IMR-90 (cell line): ENCODE data around the gene RHOD. TPM values are rescaled to one million over a fixed set of nuclear protein-coding genes. Genes with fewer than 3 reads are reported as not detected.

Experiments
- ATAC-seq: fragments of 200-7000 bp; cut with Tn5 transposase; 2 replicates; pipeline ENCODE4 v1.9.1; 2020; ENCODE audit warnings: low read depth, mild to moderate bottlenecking, moderate library complexity
- BruUV-seq: library from RNA; stranded (reverse); fragments of 400-500 nt; replicated peaks from 2 replicates; lab custom pipeline; 2021; lab: Mats Ljungman, UMichigan
- CTCF ChIA-PET: fragments of 300-600 bp; formaldehyde crosslinking; extraction: SDS; loops from one replicate; lab custom pipeline; 2021; ENCODE audit warnings: antibody characterized with exemption; lab: Yijun Ruan, JAX
- POLR2A ChIA-PET: fragments of 300-600 bp; sonication (Branson Sonifier 250); formaldehyde crosslinking; loops from one replicate; lab custom pipeline; 2022; ENCODE audit warnings: antibody characterized with exemption; ENCODE audit not compliant: unreplicated experiment; lab: Charles Lee
- DNase-seq: peaks from one replicate; pipeline ENCODE4 v3.0.0; 2013
- H2AFZ ChIP-seq: replicated peaks from 2 replicates; pipeline ENCODE3; 2013; ENCODE audit warnings: low read length, mild to moderate bottlenecking; ENCODE audit not compliant: poor library complexity
- H2AK5ac ChIP-seq: 2 replicates; pipeline ENCODE4 v1.6.1; 2013; ENCODE audit warnings: low read depth, low read length, inconsistent platforms
- H2AK9ac ChIP-seq: replicated peaks from 2 replicates; pipeline ENCODE3; 2013; ENCODE audit warnings: mild to moderate bottlenecking, low read depth, low read length, moderate library complexity; ENCODE audit not compliant: poor library complexity
- H2BK120ac ChIP-seq: 2 replicates; pipeline ENCODE4 v1.6.1; 2013; ENCODE audit warnings: low read depth, low read length, inconsistent platforms
- H2BK15ac ChIP-seq: 3 replicates; pipeline ENCODE4 v1.6.1; 2013; ENCODE audit warnings: low read depth, low read length, inconsistent platforms
- H2BK20ac ChIP-seq: 2 replicates; pipeline ENCODE4 v1.6.1; 2013; ENCODE audit warnings: low read depth, mild to moderate bottlenecking, inconsistent platforms, low read length, moderate library complexity
- H2BK5ac ChIP-seq: 2 replicates; pipeline ENCODE4 v1.6.1; 2013; ENCODE audit warnings: mild to moderate bottlenecking, low read depth, low read length, inconsistent platforms; ENCODE audit not compliant: poor library complexity, severe bottlenecking
- H3K14ac ChIP-seq: replicated peaks from 2 replicates; pipeline ENCODE4 v1.6.1; 2013; ENCODE audit warnings: low read depth, low read length, inconsistent platforms
- H3K18ac ChIP-seq: 2 replicates; pipeline ENCODE4 v1.6.1; 2013; ENCODE audit warnings: low read depth, low read length, control low read depth
- H3K23ac ChIP-seq: 2 replicates; pipeline ENCODE4 v1.6.1; 2013; ENCODE audit warnings: low read depth, low read length, inconsistent platforms
- H3K27ac ChIP-seq: 2 replicates; pipeline ENCODE4 v1.5.1; 2013; ENCODE audit warnings: mild to moderate bottlenecking, control low read depth, low read length; ENCODE audit not compliant: insufficient read depth
- H3K27me3 ChIP-seq: 2 replicates; pipeline ENCODE4 v1.6.1; 2013; ENCODE audit warnings: low read length; ENCODE audit not compliant: control insufficient read depth, insufficient read depth
- H3K36me3 ChIP-seq: 2 replicates; pipeline ENCODE4 v1.6.1; 2013; ENCODE audit warnings: low read length, mixed read lengths; ENCODE audit not compliant: control insufficient read depth, insufficient read depth
- H3K4ac ChIP-seq: 2 replicates; pipeline ENCODE4 v1.6.1; 2013; ENCODE audit warnings: low read depth, low read length, inconsistent platforms
- H3K4me1 ChIP-seq: 2 replicates; pipeline ENCODE4 v1.6.1; 2013; ENCODE audit warnings: low read length, mixed read lengths; ENCODE audit not compliant: control insufficient read depth, insufficient read depth
- H3K4me2 ChIP-seq: 2 replicates; pipeline ENCODE4 v1.6.1; 2013; ENCODE audit warnings: low read depth, mild to moderate bottlenecking, control low read depth, low read length, moderate library complexity
- H3K4me3 ChIP-seq: 2 replicates; pipeline ENCODE4 v1.5.1; 2013; ENCODE audit warnings: low read depth, mild to moderate bottlenecking, control low read depth, low read length, moderate library complexity; ENCODE audit not compliant: insufficient read depth
- H3K56ac ChIP-seq: 2 replicates; pipeline ENCODE4 v1.6.1; 2013; ENCODE audit warnings: low read length, inconsistent platforms; ENCODE audit not compliant: insufficient read depth; ENCODE audit errors: extremely low read depth
- H3K79me1 ChIP-seq, 2 experiments: 2 replicates each; pipeline ENCODE4 v1.6.1; 2013; ENCODE audit warnings: low read length in 2 of 2, inconsistent platforms in 1 of 2, low read depth in 1 of 2
- H3K9ac ChIP-seq: 2 replicates; pipeline ENCODE4 v1.6.1; 2013; ENCODE audit warnings: low read depth, low read length, control low read depth
- H3K9me1 ChIP-seq: 2 replicates; pipeline ENCODE4 v1.6.1; 2013; ENCODE audit warnings: low read length, inconsistent platforms; ENCODE audit not compliant: insufficient read depth
- H3K9me3 ChIP-seq: 2 replicates; pipeline ENCODE4 v1.6.1; 2013; ENCODE audit warnings: low read length; ENCODE audit not compliant: control insufficient read depth, insufficient read depth
- H4K20me1 ChIP-seq: 2 replicates; pipeline ENCODE4 v1.6.1; 2013; ENCODE audit warnings: low read length, inconsistent platforms; ENCODE audit not compliant: insufficient read depth
- H4K5ac ChIP-seq: 2 replicates; pipeline ENCODE4 v1.6.1; 2013; ENCODE audit warnings: mild to moderate bottlenecking, low read depth, low read length, control low read depth
- H4K8ac ChIP-seq, 2 experiments: 2 replicates each; pipeline ENCODE4 v1.6.1; 2013; ENCODE audit warnings: low read depth in 2 of 2, low read length in 2 of 2, control low read depth in 1 of 2, inconsistent platforms in 1 of 2
- H4K91ac ChIP-seq: 2 replicates; pipeline ENCODE4 v1.6.1; 2013; ENCODE audit warnings: low read depth, low read length, inconsistent platforms; ENCODE audit not compliant: insufficient read depth
- CEBPB ChIP-seq: IDR thresholded peaks from 2 replicates; pipeline ENCODE4 v1.6.1; 2012; ENCODE audit warnings: low read depth, low read length, improper control_type of control experiment
- CHD1 ChIP-seq: IDR thresholded peaks from 2 replicates; pipeline ENCODE4 v1.6.1; 2012; ENCODE audit warnings: low read depth, low read length, improper control_type of control experiment
- CTCF ChIP-seq: conservative IDR thresholded peaks from 2 replicates; pipeline ENCODE4 v1.5.1; 2012; ENCODE audit warnings: mild to moderate bottlenecking, low read depth, low read length, improper control_type of control experiment
- FOS ChIP-seq: fragments of 150-350 bp; IDR thresholded peaks from 2 replicates; pipeline ENCODE4 v1.6.1; 2016; ENCODE audit warnings: low read depth, low read length
- MAFK ChIP-seq: IDR thresholded peaks from 2 replicates; pipeline ENCODE4 v1.6.1; 2012; ENCODE audit warnings: low read depth, low read length, improper control_type of control experiment
- MAZ ChIP-seq: IDR thresholded peaks from 2 replicates; pipeline ENCODE4 v1.6.1; 2012; ENCODE audit warnings: low read depth, mild to moderate bottlenecking, low read length, improper control_type of control experiment, moderate library complexity, borderline replicate concordance
- MXI1 ChIP-seq: IDR thresholded peaks from 2 replicates; pipeline ENCODE4 v1.6.1; 2012; ENCODE audit warnings: low read depth, mild to moderate bottlenecking, low read length, moderate library complexity, borderline replicate concordance
- NFE2L2 ChIP-seq: fragments of 150-350 bp; IDR thresholded peaks from 2 replicates; pipeline ENCODE4 v1.6.1; 2016; ENCODE audit warnings: low read depth, mild to moderate bottlenecking, low read length
- POLR2A ChIP-seq: IDR thresholded peaks from 2 replicates; pipeline ENCODE4 v1.6.1; 2012; ENCODE audit warnings: mild to moderate bottlenecking, low read depth, low read length
- RAD21 ChIP-seq: IDR thresholded peaks from 2 replicates; pipeline ENCODE4 v1.6.1; 2012; ENCODE audit warnings: low read length, improper control_type of control experiment
- RCOR1 ChIP-seq: IDR thresholded peaks from 2 replicates; pipeline ENCODE4 v1.6.1; 2012; ENCODE audit warnings: mild to moderate bottlenecking, low read length, improper control_type of control experiment; ENCODE audit not compliant: insufficient replicate concordance
- RFX5 ChIP-seq: IDR thresholded peaks from 2 replicates; pipeline ENCODE4 v1.8.0; 2012; ENCODE audit warnings: low read depth, mild to moderate bottlenecking, low read length, moderate library complexity
- SMC3 ChIP-seq: fragments of 150-350 bp; IDR thresholded peaks from 2 replicates; pipeline ENCODE4 v1.6.1; 2016; ENCODE audit warnings: low read depth, mild to moderate bottlenecking, antibody characterized with exemption, low read length, moderate library complexity
- USF2 ChIP-seq: fragments of 150-350 bp; IDR thresholded peaks from 2 replicates; pipeline ENCODE4 v1.6.1; 2017; ENCODE audit warnings: mild to moderate bottlenecking, antibody characterized with exemption, low read length, low read depth
- WGBS, 2 experiments: methylation state at CpG; one replicate each; pipeline versions ENCODE4 v1.1.5 to v1.1.7; 2013; ENCODE audit warnings: missing lambda C conversion rate in 2 of 2; ENCODE audit not compliant: insufficient read length in 1 of 2; ENCODE audit errors: extremely low coverage in 2 of 2; 5-methylcytosine and 5-hydroxymethylcytosine counted together
- dilution Hi-C: fragments of 300-500 bp; cut with HindIII; formaldehyde crosslinking; loops from one replicate; pipeline ENCODE4 v1.14.3; 2018; ENCODE audit warnings: low sequenced_read_pairs; ENCODE audit not compliant: unreplicated experiment
- in situ Hi-C: fragments of 300-500 bp; cut with MboI; formaldehyde crosslinking; loops from 3 replicates; pipeline ENCODE4 v1.14.3; 2019; ENCODE audit warnings: low sequenced_read_pairs, inconsistent platforms, mixed read lengths
- intact Hi-C: fragments of 100-400 bp; cut with micrococcal nuclease; formaldehyde crosslinking; loops from 2 replicates; pipeline ENCODE4 v1.10.0; 2022
- polyA plus RNA-seq, 3 experiments: library from polyadenylated mRNA; depleted of rRNA; stranded (reverse); fragments of >200 nt; gene quantifications; 2 replicates each; pipeline ENCODE4 v1.2.3, GENCODE V29; 2012; ENCODE audit warnings: low replicate concordance in 1 of 3
- total RNA-seq: library from RNA; depleted of rRNA; stranded (reverse); fragments of >200 nt; gene quantifications from 2 replicates; pipeline ENCODE4 v1.2.3, GENCODE V29; 2012

Gene RHOD
- total and polyA plus RNA-seq, 2 of the 4 experiments (the other 2 are of a cell fraction), result 4.7 to 10.9 TPM

GRCh38 chr11:67062526-67063373 is 6.1 kb downstream of the RHOD start:
- no peak overlapping the region for H3K56ac ChIP-seq
- no peak overlapping the region for H2BK15ac ChIP-seq
- H2BK120ac ChIP-seq, result no peak overlapping the region
- TF ChIP-seq USF2, result no peak
- no peak for TF ChIP-seq RCOR1
- TF ChIP-seq POLR2A, result no peak
- no peak for TF ChIP-seq SMC3
- TF ChIP-seq CEBPB, result no peak
- TF ChIP-seq FOS, result no peak
- TF ChIP-seq MXI1, result no peak
- TF ChIP-seq MAZ, result no peak
- no peak for TF ChIP-seq NFE2L2
- TF ChIP-seq RFX5, result no peak
- no peak for TF ChIP-seq CHD1
- TF ChIP-seq RAD21, result no peak
- TF ChIP-seq MAFK, result no peak
- TF ChIP-seq CTCF, result no peak
- no peaks in the 10 kb centered on the region for H3K36me3 ChIP-seq
- no peak overlapping the region for H2AK5ac ChIP-seq
- H3K4me2 ChIP-seq, result no peak overlapping the region
- H2AFZ ChIP-seq, result no peak overlapping the region
- CTCF ChIA-PET, result no interaction called here
- H3K14ac ChIP-seq, result no peak overlapping the region
- no peaks in the 10 kb centered on the region for H3K79me1 ChIP-seq
- intact Hi-C loops (no loop called here), in situ Hi-C loops (no loop called here), dilution Hi-C loops (no loop called here)
- ATAC-seq (no peak), DNase-seq (no peak)
- H4K20me1 ChIP-seq, result no peaks in the 10 kb centered on the region; the same call in 1 of the 2 replicates
- no peak overlapping the region for H2BK5ac ChIP-seq
- H2BK20ac ChIP-seq, result no peak overlapping the region
- H4K5ac ChIP-seq, result no peak overlapping the region
- no peaks in the 10 kb centered on the region for H3K9me3 ChIP-seq
- H3K23ac ChIP-seq, result no peak overlapping the region
- H3K4me3 ChIP-seq, result no peak overlapping the region
- H2AK9ac ChIP-seq, result no peak overlapping the region
- no peaks in the 10 kb centered on the region for H3K9me1 ChIP-seq
- H4K8ac ChIP-seq, result no peak overlapping the region
- 90% methylated on average over 2 of the region's 13 CpGs; no CpG with 5 or more reads in 1 of the 2 experiments for WGBS, 2 experiments
- H3K18ac ChIP-seq, result no peak overlapping the region
- no peak overlapping the region for H3K27ac ChIP-seq
- H3K4ac ChIP-seq, result no peak overlapping the region
- BruUV-seq, result no TSS peak
- H4K91ac ChIP-seq, result no peak overlapping the region
- no peaks in the 10 kb centered on the region for H3K4me1 ChIP-seq
- H3K9ac ChIP-seq, result no peak overlapping the region
- no peaks in the 10 kb centered on the region for H3K27me3 ChIP-seq
- POLR2A ChIA-PET, result no interaction called here
